Endothelial cell of umbilical vein (primary cell): ENCODE data around the gene FOXRED2.

Source experiments
- CTCF ChIP-seq, 2 donors: IDR thresholded peaks; 1 replicate in 1 of 2; 2 replicates in 1 of 2; pipeline ENCODE4 v1.5.1; 2011; ENCODE audit warnings: low read length in 2 of 2, mild to moderate bottlenecking in 2 of 2, moderate library complexity in 2 of 2, control low read depth in 1 of 2, inconsistent platforms in 1 of 2, low read depth in 1 of 2; ENCODE audit not compliant: insufficient read depth in 1 of 2; ENCODE audit errors: extremely low read depth in 1 of 2
- EZH2 ChIP-seq: IDR thresholded peaks from 2 replicates; pipeline ENCODE4 v1.6.1; 2012; ENCODE audit warnings: borderline replicate concordance, low read depth, mild to moderate bottlenecking, moderate library complexity, low read length, inconsistent platforms; ENCODE audit not compliant: severe bottlenecking
- JUN ChIP-seq: IDR thresholded peaks from 2 replicates; pipeline ENCODE4 v1.6.1; 2011; ENCODE audit warnings: borderline replicate concordance, low read depth; ENCODE audit not compliant: insufficient read length, insufficient read depth
- MAX ChIP-seq: IDR thresholded peaks from 2 replicates; pipeline ENCODE4 v1.6.1; 2011; ENCODE audit not compliant: insufficient read depth, insufficient read length
- MYC ChIP-seq: IDR thresholded peaks from one replicate; pipeline ENCODE4 v1.6.1; 2011; ENCODE audit warnings: mild to moderate bottlenecking, low read depth, low read length
- POLR2A ChIP-seq: IDR thresholded peaks from 2 replicates; pipeline ENCODE4 v1.6.1; 2012; ENCODE audit warnings: low read depth, mild to moderate bottlenecking, control low read depth, low read length
- POLR2AphosphoS5 ChIP-seq: IDR thresholded peaks from 2 replicates; pipeline ENCODE4 v1.6.1; 2012; ENCODE audit warnings: low read depth, mild to moderate bottlenecking, control low read depth, low read length, moderate library complexity; ENCODE audit not compliant: insufficient read depth

GRCh38 chr22:36550701-36551495 is 44.1 kb upstream of the FOXRED2 start:
- TF ChIP-seq CTCF (IDR thresholded peaks at IDR 0.05; ENCODE audit: extremely low read depth in 1 of 2, insufficient read depth in 1 of 2, low read depth in 1 of 2, low read length in 2 of 2), result no peak
- no peak for TF ChIP-seq POLR2A
- TF ChIP-seq MAX, result no peak
- no peak for TF ChIP-seq EZH2
- TF ChIP-seq JUN, result no peak
- TF ChIP-seq MYC, result no peak
- TF ChIP-seq POLR2AphosphoS5, result no peak
